Fibroblast of villous mesenchyme (primary cell): ENCODE data around the gene KCNK2. TPM values are rescaled to one million over a fixed set of nuclear protein-coding genes. Genes with fewer than 3 reads are reported as not detected.

ENCODE experiments used
- DNase-seq: peaks from one replicate; pipeline ENCODE4 v3.0.0-alpha.2; 2010; ENCODE audit warnings: low read depth
- H3K4me3 ChIP-seq: 2 replicates; pipeline ENCODE4 v1.5.1; 2011; ENCODE audit warnings: low read depth, mild to moderate bottlenecking, low read length
- total RNA-seq: library from RNA; depleted of rRNA; stranded (reverse); fragments of >200 nt; gene quantifications from 2 replicates; pipeline ENCODE4 v1.2.3, GENCODE V29; 2012
- TF ChIP-seq, protein P1 (sequence below): IDR thresholded peaks from 2 replicates; pipeline ENCODE4 v1.5.1; 2012; ENCODE audit warnings: low read depth, mild to moderate bottlenecking, low read length; ENCODE audit not compliant: insufficient read depth

Gene KCNK2
- total RNA-seq, 1 donor, result 61.7 TPM

DNA sequence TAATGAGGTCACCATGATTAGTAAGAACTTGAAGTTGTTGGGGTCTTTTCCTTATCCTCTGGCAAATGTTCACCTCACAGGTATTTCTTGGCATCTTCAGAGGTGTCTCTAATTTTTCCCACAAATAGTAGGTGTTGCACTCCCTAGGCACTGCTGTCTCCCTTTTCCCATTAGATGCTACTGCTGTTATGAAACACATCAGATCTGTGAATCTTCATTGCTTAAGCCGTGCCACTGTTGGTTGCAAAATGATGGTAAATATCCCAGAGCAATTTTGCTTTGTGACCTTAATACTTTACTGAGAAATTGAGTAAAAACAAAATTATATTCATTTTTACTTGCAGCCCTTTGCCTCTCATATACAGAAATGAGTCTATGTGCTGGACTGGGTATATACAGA is 169.6 kb downstream of the KCNK2 start:
- DNase-seq, result no peak
- H3K4me3 ChIP-seq, result no peak overlapping the region
- TF ChIP-seq, protein P1, sequence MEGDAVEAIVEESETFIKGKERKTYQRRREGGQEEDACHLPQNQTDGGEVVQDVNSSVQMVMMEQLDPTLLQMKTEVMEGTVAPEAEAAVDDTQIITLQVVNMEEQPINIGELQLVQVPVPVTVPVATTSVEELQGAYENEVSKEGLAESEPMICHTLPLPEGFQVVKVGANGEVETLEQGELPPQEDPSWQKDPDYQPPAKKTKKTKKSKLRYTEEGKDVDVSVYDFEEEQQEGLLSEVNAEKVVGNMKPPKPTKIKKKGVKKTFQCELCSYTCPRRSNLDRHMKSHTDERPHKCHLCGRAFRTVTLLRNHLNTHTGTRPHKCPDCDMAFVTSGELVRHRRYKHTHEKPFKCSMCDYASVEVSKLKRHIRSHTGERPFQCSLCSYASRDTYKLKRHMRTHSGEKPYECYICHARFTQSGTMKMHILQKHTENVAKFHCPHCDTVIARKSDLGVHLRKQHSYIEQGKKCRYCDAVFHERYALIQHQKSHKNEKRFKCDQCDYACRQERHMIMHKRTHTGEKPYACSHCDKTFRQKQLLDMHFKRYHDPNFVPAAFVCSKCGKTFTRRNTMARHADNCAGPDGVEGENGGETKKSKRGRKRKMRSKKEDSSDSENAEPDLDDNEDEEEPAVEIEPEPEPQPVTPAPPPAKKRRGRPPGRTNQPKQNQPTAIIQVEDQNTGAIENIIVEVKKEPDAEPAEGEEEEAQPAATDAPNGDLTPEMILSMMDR, result no peak

DNA sequence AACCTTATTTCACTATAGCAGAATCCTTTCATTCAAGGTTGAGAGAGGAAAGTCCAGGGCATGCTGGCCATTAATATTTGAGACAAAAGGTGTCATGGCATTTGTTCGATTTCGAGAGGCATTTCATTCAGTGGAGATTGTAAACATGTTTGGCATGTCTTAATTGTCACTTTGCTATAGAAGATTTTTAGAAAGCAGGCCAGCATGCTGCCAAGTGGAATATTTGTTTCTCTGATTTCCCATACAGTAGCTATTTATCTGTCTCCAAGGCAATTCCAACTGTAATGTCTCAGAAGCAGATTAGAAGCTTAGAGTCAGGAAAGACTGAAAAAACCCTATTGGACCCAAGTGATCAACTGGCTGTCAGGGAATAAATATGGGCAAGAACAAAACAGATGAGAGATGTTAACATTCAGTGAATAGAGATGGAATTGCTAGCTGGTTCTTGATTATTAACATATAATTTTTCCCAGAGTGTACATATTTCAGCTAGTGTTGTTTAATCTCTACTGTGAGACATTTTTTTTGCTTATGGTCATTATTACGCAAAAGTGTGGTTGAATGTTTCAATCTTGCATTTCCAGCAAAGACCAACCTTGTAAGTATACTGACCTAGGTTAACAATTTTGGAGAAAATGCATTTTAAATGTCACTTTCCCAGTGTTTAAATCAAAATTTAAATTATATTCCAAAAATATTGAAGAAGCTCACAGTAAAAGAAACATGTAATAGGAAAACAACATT is 174.6 kb downstream of the KCNK2 start:
- H3K4me3 ChIP-seq, result no peak overlapping the region

DNA sequence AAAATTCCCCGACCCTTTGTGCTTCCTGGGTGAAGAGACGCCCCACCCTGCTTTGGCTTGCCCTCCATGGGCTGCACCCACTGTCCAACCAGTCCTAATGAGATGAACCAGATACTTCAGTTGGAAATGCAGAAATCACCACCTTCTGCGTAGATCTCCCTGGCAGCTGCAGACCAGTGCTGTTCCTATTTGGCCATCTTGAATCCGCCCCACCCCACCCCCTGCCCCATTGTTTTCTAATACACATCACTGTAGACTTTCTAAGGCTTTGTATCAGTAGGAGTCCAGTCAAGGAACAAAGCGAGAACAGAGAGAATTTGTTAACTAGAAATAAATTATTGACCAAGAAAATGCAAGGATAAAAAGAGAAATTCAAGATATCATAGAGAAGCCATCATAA is 178.2 kb downstream of the KCNK2 start:
- DNase-seq, result no peak
- H3K4me3 ChIP-seq, result no peak overlapping the region
- TF ChIP-seq, protein P1, result no peak

More for the DNA sequence above, 174.6 kb downstream of the KCNK2 start:
- TF ChIP-seq, protein P1, result no peak
- peak; percentile 39 for DNase-seq

DNA sequence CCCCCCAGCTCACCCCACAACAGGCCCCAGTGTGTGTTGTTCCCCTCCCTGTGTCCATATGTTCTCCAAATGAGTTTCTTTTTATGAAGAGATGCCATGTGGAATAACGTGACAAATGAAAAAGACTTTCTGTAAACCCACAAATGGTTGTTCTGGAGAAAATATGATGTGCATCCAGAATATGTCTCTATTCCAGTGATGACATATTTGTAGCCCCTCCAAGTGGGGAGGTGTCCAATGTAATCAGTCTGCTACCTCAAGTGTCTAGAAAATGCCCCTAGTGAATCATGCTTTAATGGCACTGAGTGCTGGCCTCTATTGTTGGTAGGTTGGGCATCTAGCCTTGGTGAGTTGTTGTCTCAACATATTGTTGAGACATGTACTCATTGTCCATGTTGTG is 179.6 kb downstream of the KCNK2 start:
- DNase-seq, result no peak

DNA sequence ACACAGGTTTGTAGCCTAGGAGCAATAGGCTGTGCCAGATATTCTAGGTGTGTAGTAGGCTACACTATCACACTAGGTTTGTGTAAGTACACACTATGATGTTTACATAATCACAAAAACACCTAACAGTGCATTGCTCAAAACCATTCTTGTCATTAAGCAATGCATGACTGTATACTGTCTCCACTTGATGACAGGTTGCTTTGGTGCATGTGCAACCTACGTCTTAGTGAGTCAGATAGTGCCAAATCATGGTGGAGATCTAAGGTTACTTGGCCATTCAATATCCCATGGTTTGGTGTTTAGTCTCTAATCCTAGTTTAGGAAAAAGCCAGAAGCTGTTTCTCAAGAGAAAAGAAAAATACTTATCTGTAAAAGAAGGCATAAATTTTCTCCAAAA is 181.1 kb downstream of the KCNK2 start:
- TF ChIP-seq, protein P1, result no peak
- DNase-seq, result no peak
- H3K4me3 ChIP-seq, result no peak overlapping the region

More for the DNA sequence above, 179.6 kb downstream of the KCNK2 start:
- H3K4me3 ChIP-seq, result no peak overlapping the region
- TF ChIP-seq, protein P1, result no peak

DNA sequence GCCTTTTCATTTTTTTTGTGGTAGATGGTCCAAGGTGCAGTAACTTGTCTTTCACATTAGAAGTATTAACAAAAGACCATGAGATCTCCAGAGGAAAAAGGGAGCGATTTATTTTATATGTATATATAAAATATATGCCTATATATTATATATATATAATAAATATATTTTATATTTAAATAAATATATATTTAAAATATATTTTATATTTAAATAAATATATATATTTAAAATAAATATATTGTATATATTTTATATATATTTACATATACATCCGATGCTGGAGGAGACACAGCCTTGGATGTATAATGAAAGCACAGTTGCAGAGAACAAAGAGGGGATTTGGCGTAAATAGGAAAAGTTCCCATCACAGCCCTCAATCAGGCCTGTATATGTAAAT is 182.1 kb downstream of the KCNK2 start:
- no peak for DNase-seq
- TF ChIP-seq, protein P1, result no peak
- H3K4me3 ChIP-seq, result no peak overlapping the region

DNA sequence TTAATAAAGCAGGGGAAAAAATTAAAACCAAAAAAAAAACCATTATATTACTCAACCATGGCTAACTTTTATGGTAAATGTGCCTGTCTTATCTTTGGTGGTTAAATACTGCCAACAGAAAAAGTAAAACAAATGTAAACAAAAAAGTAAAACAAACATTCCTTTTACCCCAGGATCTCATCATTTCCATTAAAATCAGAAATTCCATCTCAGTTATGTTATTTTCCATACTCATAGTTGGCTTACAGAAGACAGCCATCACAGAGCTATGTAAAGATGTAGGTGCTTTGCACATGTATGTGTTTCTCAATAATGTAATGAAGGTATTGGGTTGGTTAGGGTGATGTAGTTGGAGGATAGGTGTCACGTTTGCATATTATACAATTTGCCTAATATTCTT is 185.0 kb downstream of the KCNK2 start:
- no peak overlapping the region for H3K4me3 ChIP-seq
- TF ChIP-seq, protein P1, result no peak
- peak; percentile 56 for DNase-seq
